GM20431 (cell line): ENCODE data around the gene ANGPT4.

Experiments used
- in situ Hi-C: fragments of 300-500 bp; cut with MseI, MboI; formaldehyde crosslinking; loops from one replicate; pipeline ENCODE4 v1.15.0; 2020; ENCODE audit warnings: low sequenced_read_pairs; ENCODE audit not compliant: unreplicated experiment

The ANGPT4 gene

GRCh38 chr20:942611-943010 lies 26.5 kb upstream of the ANGPT4 start:
- in situ Hi-C loops, result no loop called here

GRCh38 chr20:940926-941325 lies 24.8 kb upstream of the ANGPT4 start:
- in situ Hi-C loops, result no loop called here

GRCh38 chr20:939606-940005 lies 23.5 kb upstream of the ANGPT4 start:
- in situ Hi-C loops, result no loop called here

- in situ Hi-C loops, result no loop called here
Observed at GRCh38 chr20:934186-934840, 18.2 kb upstream of the ANGPT4 start.

GRCh38 chr20:933029-933428 lies 16.9 kb upstream of the ANGPT4 start:
- in situ Hi-C loops, result no loop called here

GRCh38 chr20:931401-931800 lies 15.3 kb upstream of the ANGPT4 start:
- in situ Hi-C loops, result no loop called here

- in situ Hi-C loops, result no loop called here
Observed at GRCh38 chr20:926670-927069, 10.5 kb upstream of the ANGPT4 start.

GRCh38 chr20:925516-925915 lies 9.4 kb upstream of the ANGPT4 start:
- in situ Hi-C loops, result no loop called here

GRCh38 chr20:924639-925038 lies 8.5 kb upstream of the ANGPT4 start:
- in situ Hi-C loops, result no loop called here

GRCh38 chr20:922781-923180 lies 6.6 kb upstream of the ANGPT4 start:
- in situ Hi-C loops, result no loop called here

- in situ Hi-C loops, result no loop called here
Observed at GRCh38 chr20:921068-921467, 4.9 kb upstream of the ANGPT4 start.

- in situ Hi-C loops, result no loop called here
Observed at GRCh38 chr20:920311-920710, 4.2 kb upstream of the ANGPT4 start.

GRCh38 chr20:919491-919916 lies 3.4 kb upstream of the ANGPT4 start:
- in situ Hi-C loops, result no loop called here

GRCh38 chr20:917416-917815 lies 1.3 kb upstream of the ANGPT4 start:
- in situ Hi-C loops, result no loop called here

- in situ Hi-C loops, result no loop called here
Observed at GRCh38 chr20:916825-917224, 691 bp upstream of the ANGPT4 start.

- in situ Hi-C loops, result no loop called here
Observed at GRCh38 chr20:914727-915498, 1.2 kb downstream of the ANGPT4 start.

GRCh38 chr20:913306-913849 lies 2.8 kb downstream of the ANGPT4 start:
- in situ Hi-C loops, result no loop called here

GRCh38 chr20:911882-912600 lies 4.1 kb downstream of the ANGPT4 start:
- in situ Hi-C loops, result no loop called here

GRCh38 chr20:910870-911770 lies 5.0 kb downstream of the ANGPT4 start:
- in situ Hi-C loops, result no loop called here
